Measurements from ENCODE around the gene CHSY1. TPM values are rescaled to one million over a fixed set of nuclear protein-coding genes. Genes with fewer than 3 reads are reported as not detected.
A peak's percentile ranks its signal among the peaks of the same experiment; 100 is the strongest.

CHSY1 gene
- total RNA-seq, 4 donors from 2014 or later, result 23.7 to 32.8 (median 29.9) TPM

DNA sequence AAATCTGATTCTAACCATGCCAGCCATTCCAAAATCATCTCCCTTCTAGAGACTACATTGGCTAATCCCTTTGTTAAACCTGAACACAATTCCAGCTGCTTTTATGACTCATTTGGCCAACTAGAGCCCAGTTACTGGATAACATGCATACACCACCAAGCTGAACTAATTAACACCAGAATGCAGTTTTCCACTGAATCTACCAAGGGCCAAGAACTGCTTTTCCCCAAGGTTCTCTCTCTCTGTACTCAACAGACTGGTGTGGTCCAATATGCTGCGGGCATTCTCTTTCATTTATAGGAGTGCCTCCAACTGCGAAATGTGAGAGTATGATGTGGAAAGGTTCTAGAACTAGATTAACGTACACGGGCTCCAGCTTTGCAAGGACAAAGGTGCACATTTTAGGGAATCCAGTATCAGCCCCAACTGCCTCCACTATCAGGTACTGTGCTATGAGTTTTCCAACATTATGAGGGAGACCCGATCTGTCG lies 1.5 kb downstream of the CHSY1 start:
- DNase-seq (ENCODE audit: low spot score in 2 of 2), result no peak
- TF ChIP-seq, protein P1, sequence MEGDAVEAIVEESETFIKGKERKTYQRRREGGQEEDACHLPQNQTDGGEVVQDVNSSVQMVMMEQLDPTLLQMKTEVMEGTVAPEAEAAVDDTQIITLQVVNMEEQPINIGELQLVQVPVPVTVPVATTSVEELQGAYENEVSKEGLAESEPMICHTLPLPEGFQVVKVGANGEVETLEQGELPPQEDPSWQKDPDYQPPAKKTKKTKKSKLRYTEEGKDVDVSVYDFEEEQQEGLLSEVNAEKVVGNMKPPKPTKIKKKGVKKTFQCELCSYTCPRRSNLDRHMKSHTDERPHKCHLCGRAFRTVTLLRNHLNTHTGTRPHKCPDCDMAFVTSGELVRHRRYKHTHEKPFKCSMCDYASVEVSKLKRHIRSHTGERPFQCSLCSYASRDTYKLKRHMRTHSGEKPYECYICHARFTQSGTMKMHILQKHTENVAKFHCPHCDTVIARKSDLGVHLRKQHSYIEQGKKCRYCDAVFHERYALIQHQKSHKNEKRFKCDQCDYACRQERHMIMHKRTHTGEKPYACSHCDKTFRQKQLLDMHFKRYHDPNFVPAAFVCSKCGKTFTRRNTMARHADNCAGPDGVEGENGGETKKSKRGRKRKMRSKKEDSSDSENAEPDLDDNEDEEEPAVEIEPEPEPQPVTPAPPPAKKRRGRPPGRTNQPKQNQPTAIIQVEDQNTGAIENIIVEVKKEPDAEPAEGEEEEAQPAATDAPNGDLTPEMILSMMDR (IDR thresholded peaks at IDR 0.05), result no peak
- TF ChIP-seq POLR2A (IDR thresholded peaks at IDR 0.05), result no peak
- WGBS, 2 donors, result 1 to 2% methylated on average over 6 of the region's 6 CpGs
- peak overlapping the region; percentile 57 for H3K4me3 ChIP-seq (ENCODE audit: low read depth, poor library complexity, severe bottlenecking)
- intact Hi-C loops (cut with DNase I; ENCODE audit: low total_unique reads), result loop anchor here (5.0 kb wide), 1 partner anchor 233 kb away; no protein-coding TSS in a partner anchor

DNA sequence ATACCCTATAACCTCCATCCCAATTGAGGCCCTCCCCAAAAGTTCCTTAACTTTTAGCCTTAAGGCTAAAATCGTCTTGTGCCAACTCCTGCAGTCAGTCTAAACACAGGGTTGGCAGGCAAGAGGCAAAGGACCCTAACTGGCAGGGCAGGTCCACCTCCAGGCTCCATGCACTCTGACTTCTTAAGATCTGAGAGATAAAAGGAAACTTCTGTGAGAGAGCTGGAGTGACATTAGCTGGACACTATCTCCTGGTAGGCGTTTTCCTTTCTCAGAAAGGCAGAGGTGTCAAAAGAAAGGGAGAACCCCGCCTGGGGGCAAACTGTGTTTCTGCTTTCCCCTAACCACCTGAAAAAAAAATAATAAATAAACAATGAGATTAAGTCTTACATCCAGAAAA lies 3.6 kb downstream of the CHSY1 start:
- peak in 1 of 2 donors; percentile 72 for DNase-seq (ENCODE audit: low spot score in 2 of 2)
- H3K4me3 ChIP-seq (ENCODE audit: low read depth, poor library complexity, severe bottlenecking), result no peak overlapping the region
- TF ChIP-seq, protein P1 (IDR thresholded peaks at IDR 0.05), result no peak
- no peak for TF ChIP-seq POLR2A (IDR thresholded peaks at IDR 0.05)
- 49 to 51% methylated on average over 3 of the region's 3 CpGs for WGBS, 2 donors
- intact Hi-C loops (cut with DNase I; ENCODE audit: low total_unique reads), result no loop called here

DNA sequence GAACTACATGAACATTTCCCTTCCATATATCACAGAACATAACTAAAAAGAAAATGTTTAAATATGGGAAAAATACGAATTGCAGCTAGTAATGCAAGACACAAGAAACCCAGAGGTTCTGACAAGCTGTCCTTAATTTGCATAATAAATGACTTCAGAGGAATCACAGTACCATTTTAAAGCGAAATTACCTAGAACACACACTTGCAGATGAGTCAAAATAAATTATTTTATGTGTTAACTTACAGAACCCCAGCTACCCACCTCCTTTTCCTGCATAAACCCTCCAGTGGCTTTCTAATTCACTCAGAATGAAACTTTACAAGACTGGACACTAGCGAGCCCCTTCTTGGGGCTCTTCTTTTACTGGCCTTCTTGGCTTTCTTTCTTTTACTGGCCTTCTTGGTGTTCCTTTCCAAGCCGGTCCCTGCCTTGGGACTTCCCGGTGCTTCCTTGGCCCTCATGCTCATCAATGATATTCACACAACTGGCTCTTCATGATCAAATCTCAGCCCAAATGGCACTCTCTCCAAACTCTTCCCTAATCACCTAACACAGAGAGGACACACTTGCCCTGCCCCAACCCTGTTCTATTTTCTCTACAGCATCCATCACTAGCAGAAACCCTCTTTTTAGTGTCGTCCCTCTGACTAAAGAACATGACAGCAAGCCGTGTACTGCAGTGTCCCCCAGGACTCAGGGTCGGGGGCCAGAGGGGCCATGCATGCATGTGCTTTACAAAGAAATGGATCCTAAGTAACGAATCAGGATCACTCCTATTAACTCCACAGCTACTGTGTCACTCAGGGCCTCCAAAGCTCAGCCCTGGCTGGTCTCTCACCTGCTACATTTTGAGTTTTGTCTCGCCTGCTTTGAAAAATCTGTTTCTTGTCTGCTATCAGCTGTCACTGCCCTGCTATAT lies 4.8 kb downstream of the CHSY1 start:
- peak in 1 of 2 donors; percentile 58 for DNase-seq (ENCODE audit: low spot score in 2 of 2)
- 66 to 77% methylated on average over 10 of the region's 10 CpGs for WGBS, 2 donors
- intact Hi-C loops (cut with DNase I; ENCODE audit: low total_unique reads), result no loop called here
- TF ChIP-seq, protein P1 (IDR thresholded peaks at IDR 0.05), result no peak
- TF ChIP-seq POLR2A (IDR thresholded peaks at IDR 0.05), result no peak
- H3K4me3 ChIP-seq (ENCODE audit: low read depth, poor library complexity, severe bottlenecking), result no peak overlapping the region

DNA sequence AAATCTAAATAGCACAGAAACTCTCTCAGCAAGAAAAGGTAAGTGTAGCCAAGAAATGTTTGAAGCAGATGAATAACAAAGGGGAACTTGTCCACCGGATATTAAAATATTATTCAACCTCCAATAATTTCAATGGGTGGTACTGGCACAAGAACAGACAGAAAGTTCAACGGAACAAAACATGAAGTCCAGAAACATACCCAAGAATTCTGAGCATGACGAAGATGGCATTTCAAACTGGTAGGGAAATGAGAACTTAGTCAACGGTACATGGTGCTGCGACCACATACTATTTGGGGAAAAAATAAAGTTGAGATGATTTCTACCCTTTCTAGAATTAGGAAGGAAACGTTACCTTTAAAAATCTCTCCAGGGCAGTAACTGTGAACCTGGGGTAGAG lies 5.5 kb downstream of the CHSY1 start:
- WGBS, 2 donors, result 27 to 38% methylated on average over 6 of the region's 6 CpGs
- H3K4me3 ChIP-seq (ENCODE audit: low read depth, poor library complexity, severe bottlenecking), result no peak overlapping the region
- intact Hi-C loops (cut with DNase I; ENCODE audit: low total_unique reads), result no loop called here
- no peak for DNase-seq (ENCODE audit: low spot score in 2 of 2)
- no peak for TF ChIP-seq POLR2A (IDR thresholded peaks at IDR 0.05)
- TF ChIP-seq, protein P1 (IDR thresholded peaks at IDR 0.05), result no peak

DNA sequence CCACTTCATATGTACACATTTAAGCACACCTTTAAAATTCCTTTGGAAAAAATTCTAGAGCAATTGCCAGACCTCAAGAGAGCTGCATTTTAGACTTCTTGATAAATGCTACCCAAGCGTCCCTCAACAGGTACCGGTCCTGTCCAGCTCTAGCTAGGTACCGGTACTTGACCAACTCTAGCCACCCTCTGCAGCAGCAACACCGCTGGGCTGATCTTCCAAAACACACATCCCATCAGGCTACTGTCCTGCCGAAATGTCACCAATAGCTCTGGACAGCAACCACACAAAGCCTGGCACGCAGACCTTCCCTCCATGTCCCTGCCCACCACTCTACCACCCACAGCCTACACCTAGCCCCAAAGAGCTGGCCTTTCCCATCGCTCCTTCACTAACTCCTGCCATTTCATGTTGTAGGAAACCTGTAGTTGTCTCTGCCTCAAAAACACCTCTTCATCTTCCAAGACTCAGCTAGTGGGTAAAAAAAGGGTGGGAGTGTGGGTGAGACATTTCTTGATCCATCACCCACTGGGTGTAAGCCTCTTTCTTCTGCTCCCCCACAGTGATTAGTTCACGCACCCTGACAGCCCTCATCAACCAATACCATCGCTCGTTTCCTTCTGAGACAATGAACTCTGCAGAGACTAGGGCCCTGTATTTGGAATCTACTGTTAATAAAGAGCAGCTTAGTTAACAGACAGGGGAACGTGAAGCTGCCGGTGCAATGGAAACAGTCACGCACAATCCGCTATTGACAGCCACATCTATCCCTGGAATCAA lies 6.8 kb downstream of the CHSY1 start:
- H3K4me3 ChIP-seq (ENCODE audit: low read depth, poor library complexity, severe bottlenecking), result no peak overlapping the region
- peak in 1 of 2 donors; percentile 61 for DNase-seq (ENCODE audit: low spot score in 2 of 2)
- WGBS, 2 donors, result 92 to 94% methylated on average over 14 of the region's 14 CpGs
- no peak for TF ChIP-seq POLR2A (IDR thresholded peaks at IDR 0.05)
- TF ChIP-seq, protein P1 (IDR thresholded peaks at IDR 0.05), result no peak
- intact Hi-C loops (cut with DNase I; ENCODE audit: low total_unique reads), result no loop called here
